CD4-positive, alpha-beta T cell (primary cell): ENCODE results near the gene MTCL1. TPM values are rescaled to one million over a fixed set of nuclear protein-coding genes. Genes with fewer than 3 reads are reported as not detected.

Source experiments
- ATAC-seq: fragments of 200-7000 bp; cut with Tn5 transposase; one replicate; pipeline ENCODE4 v1.10.0; 2022; ENCODE audit warnings: mild to moderate bottlenecking; ENCODE audit not compliant: poor library complexity
- CTCF ChIA-PET: fragments of 350-600 bp; sonication (Branson Sonifier 250); formaldehyde crosslinking; loops from one replicate; lab custom pipeline; 2021; ENCODE audit warnings: antibody characterized with exemption, inconsistent platforms; lab: Charles Lee
- POLR2A ChIA-PET: fragments of 350-600 bp; sonication (Branson Sonifier 250); formaldehyde crosslinking; loops from one replicate; lab custom pipeline; 2021; ENCODE audit warnings: antibody characterized with exemption, inconsistent platforms; lab: Charles Lee
- DNase-seq, 14 experiments: peaks; one replicate each; pipeline ENCODE4 v3.0.0-alpha.2; 2013 to 2020; ENCODE audit warnings: mixed read lengths in 2 of 14
- H3K27ac ChIP-seq, 2 donors: one replicate each; pipeline versions ENCODE4 v1.5.1 to v1.7.0; 2013; ENCODE audit warnings: low read length in 2 of 2, low read depth in 1 of 2, mild to moderate bottlenecking in 1 of 2
- H3K27me3 ChIP-seq, 2 experiments: 1 replicate in 1 of 2; 2 replicates in 1 of 2; pipeline versions ENCODE4 v1.6.1 to v1.7.0; 2013; ENCODE audit warnings: low read length in 2 of 2, control low read depth in 1 of 2, mild to moderate bottlenecking in 1 of 2, moderate library complexity in 1 of 2; ENCODE audit not compliant: insufficient read depth in 2 of 2, control insufficient read depth in 1 of 2
- H3K36me3 ChIP-seq: one replicate; pipeline ENCODE4 v1.6.1; 2013; ENCODE audit warnings: low read length, control low read depth; ENCODE audit not compliant: insufficient read depth
- H3K4me1 ChIP-seq: one replicate; pipeline ENCODE4 v1.6.1; 2013; ENCODE audit warnings: low read length, control low read depth; ENCODE audit not compliant: insufficient read depth
- H3K4me3 ChIP-seq: one replicate; pipeline ENCODE4 v1.5.1; 2013; ENCODE audit warnings: mild to moderate bottlenecking, low read length, moderate library complexity
- H3K9me3 ChIP-seq, 2 experiments: 1 replicate in 1 of 2; 2 replicates in 1 of 2; pipeline versions ENCODE4 v1.6.1 to v1.7.0; 2013; ENCODE audit warnings: low read length in 2 of 2, mild to moderate bottlenecking in 2 of 2, control low read depth in 1 of 2, moderate library complexity in 1 of 2; ENCODE audit not compliant: control insufficient read depth in 1 of 2, insufficient read depth in 1 of 2
- H3K27ac Mint-ChIP-seq: one replicate; pipeline ENCODE4 v1.8.0; 2020; ENCODE audit warnings: mixed read lengths
- H3K27me3 Mint-ChIP-seq: one replicate; pipeline ENCODE4 v1.8.0; 2021; ENCODE audit warnings: mixed read lengths
- H3K36me3 Mint-ChIP-seq: one replicate; pipeline ENCODE4 v1.8.0; 2021; ENCODE audit warnings: low read depth, mixed read lengths
- H3K4me1 Mint-ChIP-seq: one replicate; pipeline ENCODE4 v1.8.0; 2021; ENCODE audit warnings: low read depth, mixed read lengths
- H3K4me3 Mint-ChIP-seq: one replicate; pipeline ENCODE4 v1.8.0; 2020; ENCODE audit warnings: mild to moderate bottlenecking, mixed read lengths
- H3K9me3 Mint-ChIP-seq: one replicate; pipeline ENCODE4 v1.8.0; 2020; ENCODE audit warnings: mixed read lengths
- intact Hi-C, 2 experiments: fragments of 100-400 bp; cut with DNase I in 1 of 2; cut with micrococcal nuclease in 1 of 2; formaldehyde crosslinking; loops; one replicate each; pipeline versions ENCODE4 v1.15.1 to v1.9.0; 2023 to 2025; cut with DNase I, micrococcal nuclease
- total RNA-seq, 174 experiments: library from RNA in 2 of 174; stranded (reverse) in 2 of 174; gene quantifications; one replicate each; pipeline ENCODE4 v1.2.3 and lab custom pipeline; 2021 to 2026
- TF ChIP-seq, protein P1 (sequence below): fragments of 200-600 bp; IDR thresholded peaks from one replicate; pipeline ENCODE4 v1.8.0; 2022; ENCODE audit warnings: antibody characterized with exemption, mild to moderate bottlenecking

MTCL1 gene
- total RNA-seq, 2 experiments from 2014 or later: 0.11 to 0.55 TPM

DNA sequence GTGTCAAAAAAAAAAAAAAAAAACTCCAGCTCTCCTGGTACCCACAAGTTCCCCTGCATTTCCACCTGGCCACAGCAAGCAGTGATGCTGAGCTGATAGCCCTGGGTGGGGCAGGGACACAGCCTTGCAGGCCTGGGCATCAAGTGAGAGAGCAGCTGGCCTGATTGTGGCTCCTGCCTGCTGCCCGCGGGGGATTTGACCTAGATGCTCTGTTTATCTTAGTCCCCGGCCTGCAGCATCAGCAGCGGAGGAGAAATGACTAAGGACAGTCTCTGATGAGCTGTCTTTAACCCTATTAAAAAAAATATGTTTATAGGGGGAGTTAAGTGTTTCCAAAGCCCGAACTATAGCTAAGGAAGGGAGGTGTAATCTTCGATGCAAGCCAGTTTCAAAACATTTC lies 102.6 kb downstream of the MTCL1 start:
- DNase-seq: no peak
- no peak for ATAC-seq
- peaks cover 23% of the 10 kb centered on the region for H3K4me1 Mint-ChIP-seq
- no peaks in the 10 kb centered on the region for H3K36me3 Mint-ChIP-seq
- H3K4me3 Mint-ChIP-seq: no peak overlapping the region
- POLR2A ChIA-PET: no interaction called here
- Histone ChIP-seq H3K4me1 (peaks cover 15% of the 10 kb centered on the region), H3K27ac (no peak overlapping the region), H3K27me3 (no peaks in the 10 kb centered on the region), H3K4me3 (no peak overlapping the region), H3K36me3 (no peaks in the 10 kb centered on the region), H3K9me3 (no peaks in the 10 kb centered on the region)
- H3K27ac Mint-ChIP-seq: no peak overlapping the region
- intact Hi-C loops: no loop called here
- H3K9me3 Mint-ChIP-seq: no peaks in the 10 kb centered on the region
- CTCF ChIA-PET: interaction anchor here (0.6 kb wide), 1 partner anchor 33 kb away, joined by 4 read pairs; no protein-coding TSS in a partner anchor
- H3K27me3 Mint-ChIP-seq: no peaks in the 10 kb centered on the region
- TF ChIP-seq, protein P1, sequence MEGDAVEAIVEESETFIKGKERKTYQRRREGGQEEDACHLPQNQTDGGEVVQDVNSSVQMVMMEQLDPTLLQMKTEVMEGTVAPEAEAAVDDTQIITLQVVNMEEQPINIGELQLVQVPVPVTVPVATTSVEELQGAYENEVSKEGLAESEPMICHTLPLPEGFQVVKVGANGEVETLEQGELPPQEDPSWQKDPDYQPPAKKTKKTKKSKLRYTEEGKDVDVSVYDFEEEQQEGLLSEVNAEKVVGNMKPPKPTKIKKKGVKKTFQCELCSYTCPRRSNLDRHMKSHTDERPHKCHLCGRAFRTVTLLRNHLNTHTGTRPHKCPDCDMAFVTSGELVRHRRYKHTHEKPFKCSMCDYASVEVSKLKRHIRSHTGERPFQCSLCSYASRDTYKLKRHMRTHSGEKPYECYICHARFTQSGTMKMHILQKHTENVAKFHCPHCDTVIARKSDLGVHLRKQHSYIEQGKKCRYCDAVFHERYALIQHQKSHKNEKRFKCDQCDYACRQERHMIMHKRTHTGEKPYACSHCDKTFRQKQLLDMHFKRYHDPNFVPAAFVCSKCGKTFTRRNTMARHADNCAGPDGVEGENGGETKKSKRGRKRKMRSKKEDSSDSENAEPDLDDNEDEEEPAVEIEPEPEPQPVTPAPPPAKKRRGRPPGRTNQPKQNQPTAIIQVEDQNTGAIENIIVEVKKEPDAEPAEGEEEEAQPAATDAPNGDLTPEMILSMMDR: no peak

DNA sequence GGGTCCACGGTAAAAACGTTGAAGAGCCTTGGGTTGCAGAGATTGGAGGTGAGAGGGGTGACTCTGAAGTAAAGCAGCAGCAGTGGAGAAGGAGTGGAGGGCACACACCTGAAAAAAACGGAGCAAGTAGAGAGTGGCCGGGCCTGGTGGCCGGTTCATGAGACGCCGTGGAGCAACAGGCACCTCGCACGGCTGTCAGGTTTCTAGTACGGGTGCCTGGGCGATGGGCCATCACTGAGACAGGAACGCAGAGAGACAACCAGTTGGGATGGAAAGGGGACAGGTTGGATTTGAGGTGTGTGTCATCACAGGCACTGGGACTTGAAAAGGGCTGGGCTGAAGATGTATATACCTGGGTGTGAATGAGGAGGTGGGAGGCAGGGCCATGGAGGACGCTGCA lies 104.2 kb downstream of the MTCL1 start:
- no peak overlapping the region for H3K27ac ChIP-seq
- Mint-ChIP-seq H3K4me1 (peaks cover 23% of the 10 kb centered on the region), H3K9me3 (no peaks in the 10 kb centered on the region), H3K27ac (no peak overlapping the region), H3K27me3 (no peaks in the 10 kb centered on the region), H3K36me3 (no peaks in the 10 kb centered on the region), H3K4me3 (no peak overlapping the region)
- CTCF ChIA-PET: no interaction called here
- TF ChIP-seq, protein P1: no peak
- DNase-seq: no peak
- no peaks in the 10 kb centered on the region for H3K9me3 ChIP-seq
- no peaks in the 10 kb centered on the region for H3K27me3 ChIP-seq
- no peak overlapping the region for H3K4me3 ChIP-seq
- H3K36me3 ChIP-seq: no peaks in the 10 kb centered on the region
- no peak for ATAC-seq
- POLR2A ChIA-PET: no interaction called here
- intact Hi-C loops: no loop called here
- H3K4me1 ChIP-seq: peaks cover 15% of the 10 kb centered on the region

DNA sequence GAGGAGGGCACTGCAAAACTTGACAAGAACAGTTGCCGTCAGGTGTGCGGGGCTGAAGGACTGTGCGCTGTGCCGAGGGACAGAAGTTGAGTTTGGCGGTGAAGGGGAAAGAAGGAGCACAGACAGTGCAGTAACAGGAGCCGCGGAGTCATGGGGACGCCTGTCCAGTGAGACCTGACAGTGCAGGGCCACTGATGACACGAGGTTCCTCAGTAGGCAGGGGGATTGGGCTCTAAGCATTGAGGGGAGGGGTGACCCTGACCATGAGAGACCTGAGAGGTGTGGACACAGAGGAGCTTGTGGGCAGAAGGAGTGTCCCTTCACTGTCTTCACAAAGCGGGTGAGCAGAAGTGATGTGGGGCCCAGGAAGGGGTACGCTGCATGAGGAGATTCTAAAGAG lies 104.8 kb downstream of the MTCL1 start:
- H3K4me3 ChIP-seq: no peak overlapping the region
- no peak for ATAC-seq
- no peaks in the 10 kb centered on the region for H3K36me3 Mint-ChIP-seq
- no peaks in the 10 kb centered on the region for H3K9me3 ChIP-seq
- no peak overlapping the region for H3K27ac ChIP-seq
- no peaks in the 10 kb centered on the region for H3K36me3 ChIP-seq
- H3K27ac Mint-ChIP-seq: no peak overlapping the region
- TF ChIP-seq, protein P1: no peak
- intact Hi-C loops: no loop called here
- no peaks in the 10 kb centered on the region for H3K9me3 Mint-ChIP-seq
- H3K27me3 ChIP-seq: no peaks in the 10 kb centered on the region
- peaks cover 23% of the 10 kb centered on the region for H3K4me1 Mint-ChIP-seq
- no peak for DNase-seq
- no peak overlapping the region for H3K4me3 Mint-ChIP-seq
- CTCF ChIA-PET: no interaction called here
- H3K4me1 ChIP-seq: peaks cover 15% of the 10 kb centered on the region
- POLR2A ChIA-PET: no interaction called here
- H3K27me3 Mint-ChIP-seq: no peaks in the 10 kb centered on the region
